HepG2 (cell line): Measurements from ENCODE around the gene TRIM69. TPM values are rescaled to one million over a fixed set of nuclear protein-coding genes. Genes with fewer than 3 reads are reported as not detected.

Experiments used
- GATAD1 ChIP-seq: IDR thresholded peaks from 2 replicates; pipeline ENCODE4 v1.6.1; 2016; ENCODE audit warnings: missing genetic modification reagents, missing compliant biosample characterization
- HDAC1 ChIP-seq: sonication (generic); formaldehyde crosslinking; IDR thresholded peaks from 2 replicates; pipeline ENCODE4 v1.5.1; 2020; ENCODE audit warnings: mild to moderate bottlenecking, missing genetic modification reagents
- KDM3A ChIP-seq: IDR thresholded peaks from 2 replicates; pipeline ENCODE4 v1.6.1; 2018; ENCODE audit warnings: low read depth, missing compliant biosample characterization
- SIN3A ChIP-seq: IDR thresholded peaks from 2 replicates; pipeline ENCODE4 v1.6.1; 2011; ENCODE audit warnings: low read depth, mild to moderate bottlenecking, control low read depth, low read length, borderline replicate concordance
- SP140L ChIP-seq: sonication (generic); formaldehyde crosslinking; IDR thresholded peaks from 2 replicates; pipeline ENCODE4 v1.4.0; 2020; ENCODE audit warnings: missing genetic modification reagents, borderline replicate concordance
- TAF1 ChIP-seq: sonication (generic); formaldehyde crosslinking; IDR thresholded peaks from 2 replicates; pipeline ENCODE4 v1.4.0; 2020; ENCODE audit warnings: missing genetic modification reagents
- ZNF350 ChIP-seq: sonication (generic); formaldehyde crosslinking; IDR thresholded peaks from 2 replicates; pipeline ENCODE4 v1.4.0; 2020; ENCODE audit warnings: mild to moderate bottlenecking, low read depth, missing genetic modification reagents, borderline replicate concordance
- ZNF431 ChIP-seq: sonication (generic); formaldehyde crosslinking; IDR thresholded peaks from 2 replicates; pipeline ENCODE4 v1.9.0; 2022; ENCODE audit warnings: missing genetic modification reagents, low read depth, mild to moderate bottlenecking, borderline replicate concordance
- ZNF660 ChIP-seq: sonication (generic); formaldehyde crosslinking; IDR thresholded peaks from 2 replicates; pipeline ENCODE4 v1.5.1; 2020; ENCODE audit warnings: mild to moderate bottlenecking, low read depth, missing genetic modification reagents, borderline replicate concordance
- ZNF772 ChIP-seq: sonication (generic); formaldehyde crosslinking; IDR thresholded peaks from 2 replicates; pipeline ENCODE4 v1.5.0; 2020; ENCODE audit warnings: mild to moderate bottlenecking, missing genetic modification reagents
- polyA plus RNA-seq, 8 experiments: library from polyadenylated mRNA; depleted of rRNA in 3 of 8; stranded (reverse) in 7 of 8; unstranded in 1 of 8; fragments of >200 nt; fragmentation: Illumina TruSeq in 4 of 8; extraction: Trizol in 4 of 8; gene quantifications; 2 replicates each; pipeline versions ENCODE4 v1.2.1 to v1.2.3, GENCODE V29; 2011 to 2016; ENCODE audit warnings: low read depth in 4 of 8, missing spikeins in 1 of 8, mixed read lengths in 1 of 8; ENCODE audit not compliant: insufficient read depth in 1 of 8
- total RNA-seq, 5 experiments: library from RNA; depleted of rRNA; stranded (reverse); fragments of >200 nt; fragmentation: Illumina TruSeq; extraction: Trizol; gene quantifications; 2 replicates each; pipeline ENCODE4 v1.2.3, GENCODE V29; 2016; ENCODE audit warnings: low read depth in 1 of 5
- TF ChIP-seq, protein P1 (sequence below): sonication (generic); formaldehyde crosslinking; IDR thresholded peaks from 2 replicates; pipeline ENCODE4 v1.4.0; 2020; ENCODE audit warnings: missing genetic modification reagents
- TF ChIP-seq, protein P2 (sequence below): sonication (generic); formaldehyde crosslinking; IDR thresholded peaks from 2 replicates; pipeline ENCODE4 v1.5.1; 2020; ENCODE audit warnings: mild to moderate bottlenecking, moderate library complexity, missing genetic modification reagents
- TF ChIP-seq, protein P3 (sequence below): sonication (generic); formaldehyde crosslinking; IDR thresholded peaks from 2 replicates; pipeline ENCODE4 v1.5.0; 2020; ENCODE audit warnings: mild to moderate bottlenecking, missing genetic modification reagents, borderline replicate concordance

The TRIM69 gene
- total and polyA plus RNA-seq, 2 of the 13 experiments (the other 11 are each of a cell fraction or from before 2014, with no cell fraction given): 2.6 to 3.2 TPM

DNA sequence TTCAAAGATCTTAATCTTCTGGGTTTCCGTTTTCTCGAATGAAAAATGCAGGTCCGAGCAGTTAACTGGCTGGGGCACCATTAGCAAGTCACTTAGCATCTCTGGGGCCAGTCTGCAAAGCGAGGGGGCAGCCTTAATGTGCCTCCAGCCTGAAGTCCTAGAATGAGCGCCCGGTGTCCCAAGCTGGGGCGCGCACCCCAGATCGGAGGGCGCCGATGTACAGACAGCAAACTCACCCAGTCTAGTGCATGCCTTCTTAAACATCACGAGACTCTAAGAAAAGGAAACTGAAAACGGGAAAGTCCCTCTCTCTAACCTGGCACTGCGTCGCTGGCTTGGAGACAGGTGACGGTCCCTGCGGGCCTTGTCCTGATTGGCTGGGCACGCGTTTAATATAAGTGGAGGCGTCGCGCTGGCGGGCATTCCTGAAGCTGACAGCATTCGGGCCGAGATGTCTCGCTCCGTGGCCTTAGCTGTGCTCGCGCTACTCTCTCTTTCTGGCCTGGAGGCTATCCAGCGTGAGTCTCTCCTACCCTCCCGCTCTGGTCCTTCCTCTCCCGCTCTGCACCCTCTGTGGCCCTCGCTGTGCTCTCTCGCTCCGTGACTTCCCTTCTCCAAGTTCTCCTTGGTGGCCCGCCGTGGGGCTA is 25.1 kb upstream of the TRIM69 start, which contains the start of the genes B2M and PATL2 (continued):
- TF ChIP-seq ZNF772 (peak; percentile 88), SP140L (CRISPR knock-in tag) (no peak), ZNF431 (CRISPR knock-in tag) (0 out of 2 replicates have a peak, but pooled peaks have one; percentile 14), ZNF660 (0 out of 2 replicates have a peak, but pooled peaks have one; percentile 14), KDM3A (CRISPR knock-in tag) (0 out of 2 replicates have a peak, but pooled peaks have one; percentile 28), TAF1 (CRISPR knock-in tag) (peak; percentile 92), GATAD1 (0 out of 2 replicates have a peak, but pooled peaks have one; percentile 41), SIN3A (peak; percentile 91; the same call in 1 of the 2 replicates), ZNF350 (peak; percentile 51; the same call in 1 of the 2 replicates), HDAC1 (peak; percentile 71; the same call in 1 of the 2 replicates)
- TF ChIP-seq, protein P1, sequence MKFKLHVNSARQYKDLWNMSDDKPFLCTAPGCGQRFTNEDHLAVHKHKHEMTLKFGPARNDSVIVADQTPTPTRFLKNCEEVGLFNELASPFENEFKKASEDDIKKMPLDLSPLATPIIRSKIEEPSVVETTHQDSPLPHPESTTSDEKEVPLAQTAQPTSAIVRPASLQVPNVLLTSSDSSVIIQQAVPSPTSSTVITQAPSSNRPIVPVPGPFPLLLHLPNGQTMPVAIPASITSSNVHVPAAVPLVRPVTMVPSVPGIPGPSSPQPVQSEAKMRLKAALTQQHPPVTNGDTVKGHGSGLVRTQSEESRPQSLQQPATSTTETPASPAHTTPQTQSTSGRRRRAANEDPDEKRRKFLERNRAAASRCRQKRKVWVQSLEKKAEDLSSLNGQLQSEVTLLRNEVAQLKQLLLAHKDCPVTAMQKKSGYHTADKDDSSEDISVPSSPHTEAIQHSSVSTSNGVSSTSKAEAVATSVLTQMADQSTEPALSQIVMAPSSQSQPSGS (CRISPR knock-in tag): no peak
- TF ChIP-seq, protein P2, sequence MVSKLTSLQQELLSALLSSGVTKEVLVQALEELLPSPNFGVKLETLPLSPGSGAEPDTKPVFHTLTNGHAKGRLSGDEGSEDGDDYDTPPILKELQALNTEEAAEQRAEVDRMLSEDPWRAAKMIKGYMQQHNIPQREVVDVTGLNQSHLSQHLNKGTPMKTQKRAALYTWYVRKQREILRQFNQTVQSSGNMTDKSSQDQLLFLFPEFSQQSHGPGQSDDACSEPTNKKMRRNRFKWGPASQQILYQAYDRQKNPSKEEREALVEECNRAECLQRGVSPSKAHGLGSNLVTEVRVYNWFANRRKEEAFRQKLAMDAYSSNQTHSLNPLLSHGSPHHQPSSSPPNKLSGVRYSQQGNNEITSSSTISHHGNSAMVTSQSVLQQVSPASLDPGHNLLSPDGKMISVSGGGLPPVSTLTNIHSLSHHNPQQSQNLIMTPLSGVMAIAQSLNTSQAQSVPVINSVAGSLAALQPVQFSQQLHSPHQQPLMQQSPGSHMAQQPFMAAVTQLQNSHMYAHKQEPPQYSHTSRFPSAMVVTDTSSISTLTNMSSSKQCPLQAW: peak; percentile 63; the same call in 1 of the 2 replicates
- TF ChIP-seq, protein P3, sequence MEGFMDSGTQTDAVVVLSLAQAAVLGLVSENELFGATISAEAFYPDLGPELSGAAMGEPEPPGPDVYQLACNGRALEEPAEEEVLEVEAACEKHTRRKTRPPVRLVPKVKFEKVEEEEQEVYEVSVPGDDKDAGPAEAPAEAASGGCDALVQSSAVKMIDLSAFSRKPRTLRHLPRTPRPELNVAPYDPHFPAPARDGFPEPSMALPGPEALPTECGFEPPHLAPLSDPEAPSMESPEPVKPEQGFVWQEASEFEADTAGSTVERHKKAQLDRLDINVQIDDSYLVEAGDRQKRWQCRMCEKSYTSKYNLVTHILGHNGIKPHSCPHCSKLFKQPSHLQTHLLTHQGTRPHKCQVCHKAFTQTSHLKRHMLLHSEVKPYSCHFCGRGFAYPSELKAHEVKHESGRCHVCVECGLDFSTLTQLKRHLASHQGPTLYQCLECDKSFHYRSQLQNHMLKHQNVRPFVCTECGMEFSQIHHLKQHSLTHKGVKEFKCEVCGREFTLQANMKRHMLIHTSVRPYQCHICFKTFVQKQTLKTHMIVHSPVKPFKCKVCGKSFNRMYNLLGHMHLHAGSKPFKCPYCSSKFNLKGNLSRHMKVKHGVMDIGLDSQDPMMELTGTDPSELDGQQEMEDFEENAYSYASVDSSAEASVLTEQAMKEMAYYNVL (CRISPR knock-in tag): peak; percentile 54; the same call in 1 of the 2 replicates
